GM18517 (cell line): ENCODE data around the gene C11orf52.
"Not testable (repeated sequence)": the region's sequence is repeated elsewhere in the genome, so short reads cannot be mapped to it uniquely, and the experiment has no call there.

Experiments used
- ATAC-seq: cut with Tn5 transposase; IDR thresholded peaks from one replicate; pipeline ENCODE4 v1.9.1; 2021; ENCODE audit warnings: mild to moderate bottlenecking, moderate library complexity; ENCODE audit not compliant: unreplicated experiment

Gene C11orf52

GRCh38 chr11:111918390-111919256, at the start of gene C11orf52:
Gene C11orf52, plus strand, starts transcription at chr11:111918913. Its CDS starts 60 bp downstream, at chr11:111918973.
- no peak for ATAC-seq

- ATAC-seq, result no peak
Observed at GRCh38 chr11:111870113-111870512, 48.6 kb upstream of the C11orf52 start.

- ATAC-seq, result peak; percentile 10
Observed at GRCh38 chr11:111870522-111870885, 48.2 kb upstream of the C11orf52 start.

- ATAC-seq, result peak; percentile 88
Observed at GRCh38 chr11:111870886-111871692, 47.6 kb upstream of the C11orf52 start, which contains the start of gene ALG9. Gene ALG9, minus strand, starts transcription at chr11:111871581. Its CDS starts 99 bp downstream, at chr11:111871482.

GRCh38 chr11:111871693-111872161, 47.0 kb upstream of the C11orf52 start:
- ATAC-seq, result no peak

- peak; percentile 24 for ATAC-seq
Observed at GRCh38 chr11:111878385-111878848, 40.3 kb upstream of the C11orf52 start.

GRCh38 chr11:111878849-111879636, 39.7 kb upstream of the C11orf52 start, which contains the start of the genes CFAP68 and FDXACB1:
Gene CFAP68, plus strand, starts transcription at chr11:111879541. Its CDS starts 20 bp downstream, at chr11:111879561.
Gene FDXACB1, minus strand, starts transcription at chr11:111879165. Its CDS starts 33 bp downstream, at chr11:111879132.
- ATAC-seq, result peak; percentile 89

- ATAC-seq, result peak; percentile 19
Observed at GRCh38 chr11:111879637-111879960, 39.1 kb upstream of the C11orf52 start.

GRCh38 chr11:111882202-111882601, 36.5 kb upstream of the C11orf52 start:
- no peak for ATAC-seq

GRCh38 chr11:111885053-111885452, 33.7 kb upstream of the C11orf52 start:
- ATAC-seq, result not testable (repeated sequence)

- no peak for ATAC-seq
Observed at GRCh38 chr11:111886032-111886431, 32.7 kb upstream of the C11orf52 start.

- no peak for ATAC-seq
Observed at GRCh38 chr11:111886844-111887243, 31.9 kb upstream of the C11orf52 start.

- ATAC-seq, result no peak
Observed at GRCh38 chr11:111905411-111905810, 13.3 kb upstream of the C11orf52 start.

GRCh38 chr11:111906680-111907079, 12.0 kb upstream of the C11orf52 start:
- ATAC-seq, result no peak

GRCh38 chr11:111908639-111909305, 9.9 kb upstream of the C11orf52 start:
- ATAC-seq, result no peak

- ATAC-seq, result no peak
Observed at GRCh38 chr11:111909378-111909777, 9.3 kb upstream of the C11orf52 start.

- no peak for ATAC-seq
Observed at GRCh38 chr11:111910676-111911562, 7.8 kb upstream of the C11orf52 start.

- ATAC-seq, result no peak
Observed at GRCh38 chr11:111911563-111912401, 6.9 kb upstream of the C11orf52 start, which contains the start of gene CRYAB. Gene CRYAB, minus strand, starts transcription at chr11:111911770. Its CDS starts 46 bp downstream, at chr11:111911724.
